ENCODE measurements around the gene DESI2. TPM values are rescaled to one million over a fixed set of nuclear protein-coding genes. Genes with fewer than 3 reads are reported as not detected.
"Not testable (repeated sequence)": the region's sequence is repeated elsewhere in the genome, so short reads cannot be mapped to it uniquely, and the experiment has no call there.

Gene DESI2
- total and polyA plus RNA-seq, 7 donors: 15.0 to 37.3 (median 34.2) TPM

- 93 to 95% methylated on average over 6 of the region's 6 CpGs for WGBS, 2 donors
- Histone ChIP-seq H3K9me3 (no peaks in the 10 kb centered on the region), H3K27me3 (no peaks in the 10 kb centered on the region), H3K4me1 (peaks cover 0 to 10% (median 8%) of the 10 kb centered on the region in 4 donors), H3K36me3 (no peaks in the 10 kb centered on the region), H3K4me3 (no peak overlapping the region), H3K27ac (no peak overlapping the region)
- no peak for TF ChIP-seq POLR2AphosphoS5 (IDR thresholded peaks at IDR 0.05)
- no peak for TF ChIP-seq POLR2A (IDR thresholded peaks at IDR 0.05)
- intact Hi-C loops (cut with DNase I): loop anchor here (5.0 kb wide), 1 partner anchor 79 kb away; the partner anchor contains the start of gene DESI2
- no peak for DNase-seq
Observed at GRCh38 chr1:244731651-244732050, 78.7 kb downstream of the DESI2 start.

DNA sequence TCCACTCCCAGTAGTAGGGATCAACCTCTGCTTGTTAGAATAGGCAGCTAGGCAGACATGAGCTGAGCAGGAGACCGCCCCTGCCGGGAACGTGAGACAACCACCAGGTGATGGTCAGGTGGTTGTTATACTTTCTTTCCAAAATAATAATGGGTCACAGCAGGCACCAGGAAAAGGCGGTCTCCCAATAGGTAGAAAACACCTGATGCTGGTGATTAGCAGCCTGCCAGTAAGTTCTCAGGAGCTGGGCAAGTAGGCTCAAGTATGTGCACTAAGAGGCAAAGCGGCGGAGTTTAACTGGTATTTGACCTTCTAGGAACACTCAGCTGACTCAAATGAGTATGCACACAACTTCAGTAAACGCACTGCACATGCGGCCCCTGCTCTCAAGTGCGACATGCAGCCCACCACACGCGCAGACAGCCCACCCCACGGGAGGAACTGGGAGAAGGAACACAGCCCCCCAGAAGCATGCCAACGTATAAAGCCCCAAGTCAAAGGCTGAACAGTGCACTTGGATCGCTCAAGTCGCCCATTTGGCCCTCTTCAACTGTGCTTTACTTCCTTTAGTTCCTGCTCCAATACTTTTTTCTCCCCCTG lies 80.0 kb downstream of the DESI2 start:
- intact Hi-C loops (cut with DNase I): loop anchor here (5.0 kb wide), 1 partner anchor 81 kb away; the partner anchor contains the start of gene DESI2
- DNase-seq: no peak
- Histone ChIP-seq H3K27ac (no peak overlapping the region), H3K9me3 (no peaks in the 10 kb centered on the region), H3K27me3 (no peaks in the 10 kb centered on the region), H3K4me1 (peaks cover 0 to 10% (median 8%) of the 10 kb centered on the region in 4 donors), H3K36me3 (no peaks in the 10 kb centered on the region), H3K4me3 (no peak overlapping the region)
- TF ChIP-seq CTCF (IDR thresholded peaks at IDR 0.05) (no peak), EP300 (IDR thresholded peaks at IDR 0.05) (no peak), POLR2AphosphoS5 (IDR thresholded peaks at IDR 0.05) (no peak), POLR2A (IDR thresholded peaks at IDR 0.05) (no peak)
- WGBS, 2 donors: 95% methylated on average over 15 of the region's 15 CpGs

DNA sequence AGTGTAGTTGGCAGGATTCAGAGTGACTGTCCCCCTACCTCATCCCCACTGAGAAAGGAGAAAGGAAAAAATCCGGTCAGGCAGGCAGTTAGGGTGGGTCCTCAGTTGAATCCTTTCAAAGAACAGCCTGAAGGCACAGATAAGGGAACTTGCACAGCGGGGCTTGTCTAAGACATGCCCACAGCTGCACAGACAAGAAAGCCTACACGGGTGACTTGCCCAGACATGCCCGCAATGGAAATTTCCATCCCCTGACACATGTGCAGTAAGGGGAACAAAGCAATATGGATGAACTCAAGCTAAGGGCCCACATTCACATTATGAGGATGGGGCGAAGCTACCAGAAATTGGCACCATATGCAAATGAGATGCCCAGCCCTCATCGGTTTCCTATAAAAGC lies 82.5 kb downstream of the DESI2 start:
- TF ChIP-seq POLR2AphosphoS5 (IDR thresholded peaks at IDR 0.05): no peak
- no peak for TF ChIP-seq EP300 (IDR thresholded peaks at IDR 0.05)
- TF ChIP-seq CTCF (IDR thresholded peaks at IDR 0.05): no peak
- TF ChIP-seq POLR2A (IDR thresholded peaks at IDR 0.05): no peak
- no peak for DNase-seq
- Histone ChIP-seq H3K27me3 (no peaks in the 10 kb centered on the region), H3K4me3 (no peak overlapping the region), H3K9me3 (no peaks in the 10 kb centered on the region), H3K27ac (no peak overlapping the region), H3K36me3 (no peaks in the 10 kb centered on the region), H3K4me1 (peaks cover 0 to 6% (median 0%) of the 10 kb centered on the region in 4 donors)
- intact Hi-C loops (cut with DNase I): no loop called here
- 84 to 93% methylated on average over 6 of the region's 6 CpGs for WGBS, 2 donors

DNA sequence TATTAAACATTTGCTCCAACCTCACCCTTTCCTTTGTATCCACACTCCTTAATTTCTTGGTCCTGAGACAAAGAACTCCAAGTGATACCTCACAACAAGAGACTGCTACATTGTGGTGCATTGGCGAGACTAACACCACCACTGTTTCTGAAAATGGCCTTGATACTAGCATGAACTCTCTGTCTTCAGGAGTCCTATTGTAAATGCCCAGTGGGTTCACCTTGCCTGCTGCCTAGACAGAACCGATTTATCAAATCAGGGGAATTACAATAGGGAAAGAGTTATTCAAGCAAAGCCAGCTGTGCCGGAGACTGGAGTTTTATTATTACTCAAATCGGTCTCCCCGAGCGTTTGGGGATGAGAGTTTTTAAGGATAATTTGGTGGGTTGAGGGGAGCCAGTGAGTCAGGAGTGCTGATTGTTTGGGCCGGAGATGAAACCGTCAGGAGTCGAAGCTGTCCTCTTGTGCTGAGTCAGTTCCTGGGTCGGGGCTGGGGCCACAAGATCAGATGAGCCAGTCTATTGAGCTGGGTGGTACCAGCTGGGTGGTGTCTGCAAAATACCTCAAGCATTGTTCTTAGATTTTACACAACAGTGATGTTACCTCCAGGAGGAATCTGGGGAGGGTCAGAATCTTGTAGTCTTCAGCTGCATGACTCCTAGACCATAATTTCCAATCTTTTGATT lies 83.1 kb downstream of the DESI2 start:
- WGBS, 2 donors: 92 to 97% methylated on average over 10 of the region's 10 CpGs
- no peaks in the 10 kb centered on the region for H3K9me3 ChIP-seq
- no peak for DNase-seq
- no peaks in the 10 kb centered on the region for H3K36me3 ChIP-seq
- no peak overlapping the region for H3K27ac ChIP-seq
- no peak for TF ChIP-seq POLR2AphosphoS5 (IDR thresholded peaks at IDR 0.05)
- H3K4me1 ChIP-seq: peaks cover 0 to 1% (median 0%) of the 10 kb centered on the region in 4 donors
- intact Hi-C loops (cut with DNase I): no loop called here
- H3K27me3 ChIP-seq: no peaks in the 10 kb centered on the region
- H3K4me3 ChIP-seq: no peak overlapping the region

- H3K36me3 ChIP-seq; H3K27ac ChIP-seq; H3K4me3 ChIP-seq; intact Hi-C loops (cut with DNase I); H3K4me1 ChIP-seq; H3K27me3 ChIP-seq; H3K9me3 ChIP-seq; DNase-seq: not testable (repeated sequence)
- WGBS, 2 donors: 71 to 94% methylated on average over 2 of the region's 2 CpGs
Observed at GRCh38 chr1:244739140-244739539, 86.2 kb downstream of the DESI2 start.

- H3K27ac ChIP-seq; H3K4me3 ChIP-seq; H3K9me3 ChIP-seq; H3K36me3 ChIP-seq; H3K4me1 ChIP-seq; H3K27me3 ChIP-seq; DNase-seq; intact Hi-C loops (cut with DNase I): not testable (repeated sequence)
- WGBS, 2 donors: 80 to 95% methylated on average over 20 of the region's 20 CpGs
Observed at GRCh38 chr1:244740027-244740617, 87.2 kb downstream of the DESI2 start.

Measured in sigmoid colon (tissue), 7 donors.